Measurements from ENCODE around the gene PCDHAC2.

Gene PCDHAC2

GRCh38 chr5:140966293-140967225, at the start of gene PCDHAC2:
Gene PCDHAC2, plus strand, starts transcription at chr5:140966476. Its CDS starts 291 bp downstream, at chr5:140966767.
- DNase-seq = no peak

- no peak for DNase-seq
Observed at GRCh38 chr5:140923601-140924000, 42.7 kb upstream of the PCDHAC2 start.

GRCh38 chr5:140925806-140926442, 40.4 kb upstream of the PCDHAC2 start, which contains the start of gene PCDHAC1:
Gene PCDHAC1, plus strand, starts transcription at chr5:140926299. Its CDS starts 594 bp downstream, at chr5:140926893.
- DNase-seq = no peak

GRCh38 chr5:140926443-140927227, 39.6 kb upstream of the PCDHAC2 start:
- peak; percentile 7 for DNase-seq

- no peak for DNase-seq
Observed at GRCh38 chr5:140927228-140927573, 39.1 kb upstream of the PCDHAC2 start.

GRCh38 chr5:140934964-140935606, 31.2 kb upstream of the PCDHAC2 start:
- DNase-seq = no peak

- DNase-seq = no peak
Observed at GRCh38 chr5:140946578-140946977, 19.7 kb upstream of the PCDHAC2 start.

- no peak for DNase-seq
Observed at GRCh38 chr5:140951636-140952035, 14.6 kb upstream of the PCDHAC2 start.

GRCh38 chr5:140953234-140953633, 13.0 kb upstream of the PCDHAC2 start:
- DNase-seq = no peak

- no peak for DNase-seq
Observed at GRCh38 chr5:140962190-140962589, 4.1 kb upstream of the PCDHAC2 start.

GRCh38 chr5:140964356-140964755, 1.9 kb upstream of the PCDHAC2 start:
- no peak for DNase-seq

GRCh38 chr5:140965905-140966292, 377 bp upstream of the PCDHAC2 start:
- no peak for DNase-seq

- no peak for DNase-seq
Observed at GRCh38 chr5:140967226-140967893, 1.1 kb downstream of the PCDHAC2 start.

- no peak for DNase-seq
Observed at GRCh38 chr5:140969880-140970279, 3.6 kb downstream of the PCDHAC2 start.

- DNase-seq = no peak
Observed at GRCh38 chr5:140973550-140973949, 7.3 kb downstream of the PCDHAC2 start.

GRCh38 chr5:140977003-140977402, 10.7 kb downstream of the PCDHAC2 start:
- DNase-seq = no peak

GRCh38 chr5:140978260-140978659, 12.0 kb downstream of the PCDHAC2 start:
- DNase-seq = no peak

- DNase-seq = no peak
Observed at GRCh38 chr5:140978983-140979382, 12.7 kb downstream of the PCDHAC2 start.

GRCh38 chr5:140982083-140982716, 15.9 kb downstream of the PCDHAC2 start:
- DNase-seq = no peak

- no peak for DNase-seq
Observed at GRCh38 chr5:140986117-140986521, 19.8 kb downstream of the PCDHAC2 start.

GRCh38 chr5:140988100-140988499, 21.8 kb downstream of the PCDHAC2 start:
- no peak for DNase-seq

GRCh38 chr5:140988608-140989007, 22.3 kb downstream of the PCDHAC2 start:
- no peak for DNase-seq

All from CD4-positive, alpha-beta T cell treated with Interleukin-17A for 4 hours (primary cell).